HEK293 (cell line): ENCODE measurements around the gene MME.

Experiments
- BCL11B ChIP-seq: fragments of 450-650 bp; formaldehyde crosslinking; IDR thresholded peaks from 2 replicates; pipeline ENCODE4 v1.5.1; 2016; ENCODE audit warnings: low read depth, missing biosample characterization, missing genetic modification characterization
- ZBTB8A ChIP-seq: fragments of 450-650 bp; formaldehyde crosslinking; IDR thresholded peaks from 2 replicates; pipeline ENCODE4 v1.5.1; 2016; ENCODE audit warnings: missing biosample characterization, missing genetic modification characterization
- ZNF140 ChIP-seq: fragments of 450-650 bp; formaldehyde crosslinking; IDR thresholded peaks from 2 replicates; pipeline ENCODE4 v1.5.1; 2016; ENCODE audit warnings: missing biosample characterization, missing genetic modification characterization
- ZNF248 ChIP-seq: fragments of 450-650 bp; formaldehyde crosslinking; IDR thresholded peaks from 2 replicates; pipeline ENCODE4 v1.5.1; 2017; ENCODE audit warnings: missing biosample characterization, missing genetic modification characterization
- ZNF302 ChIP-seq: fragments of 450-650 bp; formaldehyde crosslinking; IDR thresholded peaks from 2 replicates; pipeline ENCODE4 v1.5.1; 2016; ENCODE audit warnings: missing biosample characterization, missing genetic modification characterization, low read depth
- ZNF670 ChIP-seq: fragments of 450-650 bp; formaldehyde crosslinking; IDR thresholded peaks from 2 replicates; pipeline ENCODE4 v1.5.1; 2016; ENCODE audit warnings: missing biosample characterization, missing genetic modification characterization, low read depth
- ZSCAN30 ChIP-seq: fragments of 450-650 bp; IDR thresholded peaks from 2 replicates; pipeline ENCODE4 v1.5.1; 2018; ENCODE audit warnings: missing biosample characterization, mild to moderate bottlenecking, missing genetic modification characterization, moderate library complexity
- TF ChIP-seq, protein P1 (sequence below): fragments of 450-650 bp; formaldehyde crosslinking; IDR thresholded peaks from 2 replicates; pipeline ENCODE4 v1.5.1; 2016; ENCODE audit warnings: missing biosample characterization, missing genetic modification characterization
- TF ChIP-seq, protein P2 (sequence below): fragments of 450-650 bp; formaldehyde crosslinking; IDR thresholded peaks from 2 replicates; pipeline ENCODE4 v1.5.1; 2016; ENCODE audit warnings: missing biosample characterization, missing genetic modification characterization
- TF ChIP-seq, protein P3 (sequence below): fragments of 450-650 bp; formaldehyde crosslinking; IDR thresholded peaks from 2 replicates; pipeline ENCODE4 v1.5.1; 2016; ENCODE audit warnings: missing biosample characterization, missing genetic modification characterization

DNA sequence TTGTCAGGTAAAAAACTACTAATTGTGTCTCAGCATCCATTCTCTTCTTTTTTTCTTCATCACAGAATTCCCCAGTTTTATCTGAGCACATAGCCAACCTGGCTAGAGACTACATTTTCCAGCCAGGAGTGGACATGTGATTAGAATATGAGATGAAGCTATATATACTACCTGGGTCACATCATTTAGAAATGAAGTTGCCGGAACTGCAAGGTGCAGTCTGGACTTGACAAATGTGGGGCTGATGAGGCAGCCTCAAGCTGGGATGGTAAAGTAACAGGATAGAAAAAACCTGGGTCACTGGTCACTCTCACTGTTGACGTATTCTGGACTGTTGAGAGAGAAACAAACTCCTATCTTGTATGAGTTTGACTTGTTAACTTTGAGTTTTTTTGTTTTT is 113.7 kb downstream of the MME start:
- TF ChIP-seq, protein P1, sequence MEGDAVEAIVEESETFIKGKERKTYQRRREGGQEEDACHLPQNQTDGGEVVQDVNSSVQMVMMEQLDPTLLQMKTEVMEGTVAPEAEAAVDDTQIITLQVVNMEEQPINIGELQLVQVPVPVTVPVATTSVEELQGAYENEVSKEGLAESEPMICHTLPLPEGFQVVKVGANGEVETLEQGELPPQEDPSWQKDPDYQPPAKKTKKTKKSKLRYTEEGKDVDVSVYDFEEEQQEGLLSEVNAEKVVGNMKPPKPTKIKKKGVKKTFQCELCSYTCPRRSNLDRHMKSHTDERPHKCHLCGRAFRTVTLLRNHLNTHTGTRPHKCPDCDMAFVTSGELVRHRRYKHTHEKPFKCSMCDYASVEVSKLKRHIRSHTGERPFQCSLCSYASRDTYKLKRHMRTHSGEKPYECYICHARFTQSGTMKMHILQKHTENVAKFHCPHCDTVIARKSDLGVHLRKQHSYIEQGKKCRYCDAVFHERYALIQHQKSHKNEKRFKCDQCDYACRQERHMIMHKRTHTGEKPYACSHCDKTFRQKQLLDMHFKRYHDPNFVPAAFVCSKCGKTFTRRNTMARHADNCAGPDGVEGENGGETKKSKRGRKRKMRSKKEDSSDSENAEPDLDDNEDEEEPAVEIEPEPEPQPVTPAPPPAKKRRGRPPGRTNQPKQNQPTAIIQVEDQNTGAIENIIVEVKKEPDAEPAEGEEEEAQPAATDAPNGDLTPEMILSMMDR (tag by site-specific recombination), result no peak
- TF ChIP-seq, protein P2, sequence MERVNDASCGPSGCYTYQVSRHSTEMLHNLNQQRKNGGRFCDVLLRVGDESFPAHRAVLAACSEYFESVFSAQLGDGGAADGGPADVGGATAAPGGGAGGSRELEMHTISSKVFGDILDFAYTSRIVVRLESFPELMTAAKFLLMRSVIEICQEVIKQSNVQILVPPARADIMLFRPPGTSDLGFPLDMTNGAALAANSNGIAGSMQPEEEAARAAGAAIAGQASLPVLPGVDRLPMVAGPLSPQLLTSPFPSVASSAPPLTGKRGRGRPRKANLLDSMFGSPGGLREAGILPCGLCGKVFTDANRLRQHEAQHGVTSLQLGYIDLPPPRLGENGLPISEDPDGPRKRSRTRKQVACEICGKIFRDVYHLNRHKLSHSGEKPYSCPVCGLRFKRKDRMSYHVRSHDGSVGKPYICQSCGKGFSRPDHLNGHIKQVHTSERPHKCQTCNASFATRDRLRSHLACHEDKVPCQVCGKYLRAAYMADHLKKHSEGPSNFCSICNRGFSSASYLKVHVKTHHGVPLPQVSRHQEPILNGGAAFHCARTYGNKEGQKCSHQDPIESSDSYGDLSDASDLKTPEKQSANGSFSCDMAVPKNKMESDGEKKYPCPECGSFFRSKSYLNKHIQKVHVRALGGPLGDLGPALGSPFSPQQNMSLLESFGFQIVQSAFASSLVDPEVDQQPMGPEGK (tag by site-specific recombination), result no peak
- TF ChIP-seq, protein P3, sequence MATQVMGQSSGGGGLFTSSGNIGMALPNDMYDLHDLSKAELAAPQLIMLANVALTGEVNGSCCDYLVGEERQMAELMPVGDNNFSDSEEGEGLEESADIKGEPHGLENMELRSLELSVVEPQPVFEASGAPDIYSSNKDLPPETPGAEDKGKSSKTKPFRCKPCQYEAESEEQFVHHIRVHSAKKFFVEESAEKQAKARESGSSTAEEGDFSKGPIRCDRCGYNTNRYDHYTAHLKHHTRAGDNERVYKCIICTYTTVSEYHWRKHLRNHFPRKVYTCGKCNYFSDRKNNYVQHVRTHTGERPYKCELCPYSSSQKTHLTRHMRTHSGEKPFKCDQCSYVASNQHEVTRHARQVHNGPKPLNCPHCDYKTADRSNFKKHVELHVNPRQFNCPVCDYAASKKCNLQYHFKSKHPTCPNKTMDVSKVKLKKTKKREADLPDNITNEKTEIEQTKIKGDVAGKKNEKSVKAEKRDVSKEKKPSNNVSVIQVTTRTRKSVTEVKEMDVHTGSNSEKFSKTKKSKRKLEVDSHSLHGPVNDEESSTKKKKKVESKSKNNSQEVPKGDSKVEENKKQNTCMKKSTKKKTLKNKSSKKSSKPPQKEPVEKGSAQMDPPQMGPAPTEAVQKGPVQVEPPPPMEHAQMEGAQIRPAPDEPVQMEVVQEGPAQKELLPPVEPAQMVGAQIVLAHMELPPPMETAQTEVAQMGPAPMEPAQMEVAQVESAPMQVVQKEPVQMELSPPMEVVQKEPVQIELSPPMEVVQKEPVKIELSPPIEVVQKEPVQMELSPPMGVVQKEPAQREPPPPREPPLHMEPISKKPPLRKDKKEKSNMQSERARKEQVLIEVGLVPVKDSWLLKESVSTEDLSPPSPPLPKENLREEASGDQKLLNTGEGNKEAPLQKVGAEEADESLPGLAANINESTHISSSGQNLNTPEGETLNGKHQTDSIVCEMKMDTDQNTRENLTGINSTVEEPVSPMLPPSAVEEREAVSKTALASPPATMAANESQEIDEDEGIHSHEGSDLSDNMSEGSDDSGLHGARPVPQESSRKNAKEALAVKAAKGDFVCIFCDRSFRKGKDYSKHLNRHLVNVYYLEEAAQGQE (tag by site-specific recombination), result no peak
- no peak for TF ChIP-seq ZNF140
- no peak for TF ChIP-seq ZSCAN30
- no peak for TF ChIP-seq ZBTB8A
- TF ChIP-seq ZNF670, result no peak
- TF ChIP-seq ZNF302 (tag by site-specific recombination), result no peak
- TF ChIP-seq BCL11B (tag by site-specific recombination), result no peak
- no peak for TF ChIP-seq ZNF248 (tag by site-specific recombination)
